GM18867 (cell line): ENCODE measurements around the gene KLF13.

ENCODE experiments used
- ATAC-seq: cut with Tn5 transposase; IDR thresholded peaks from one replicate; pipeline ENCODE4 v1.9.1; 2021; ENCODE audit warnings: mild to moderate bottlenecking, moderate library complexity; ENCODE audit not compliant: unreplicated experiment

KLF13 gene

DNA sequence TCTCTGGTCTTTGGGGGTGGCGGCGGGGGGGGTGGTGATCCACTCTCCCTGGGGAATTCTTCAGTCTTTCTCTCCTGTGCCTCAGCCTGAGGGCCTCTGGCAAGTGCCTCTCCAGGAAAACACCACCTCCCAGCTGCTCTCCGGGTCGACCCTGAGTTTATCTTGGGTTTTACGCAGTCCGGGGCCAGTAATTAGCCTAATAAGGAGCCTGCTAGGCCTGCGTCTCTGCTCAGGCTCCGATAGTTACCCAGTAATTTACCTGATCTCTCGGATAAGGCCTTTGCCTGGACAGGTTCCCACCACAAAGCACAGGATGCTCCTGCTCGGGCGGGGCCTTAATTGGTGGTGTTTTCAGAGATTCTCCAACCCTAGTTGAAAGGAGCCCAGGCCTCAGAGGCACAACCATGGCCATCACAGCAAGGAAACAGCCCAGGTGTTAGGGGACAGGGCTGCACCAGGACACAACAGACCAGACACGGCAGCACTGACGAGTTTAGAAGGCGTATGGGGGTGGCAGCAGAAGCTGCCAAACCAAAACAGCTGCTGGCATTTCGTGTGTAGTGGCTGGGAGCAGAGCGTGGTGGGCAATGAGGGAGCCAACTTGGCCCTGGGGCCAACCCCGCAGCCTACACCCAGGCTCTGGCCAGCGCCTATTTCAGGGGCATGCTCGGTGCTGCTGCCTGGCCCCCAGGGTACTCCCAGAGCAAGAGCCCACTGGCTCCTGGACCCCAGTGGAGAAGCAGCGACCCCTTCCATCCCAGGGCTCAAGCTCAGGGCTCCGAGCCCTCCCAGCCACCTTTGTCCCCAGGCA lies 71.4 kb downstream of the KLF13 start:
- ATAC-seq, result no peak

DNA sequence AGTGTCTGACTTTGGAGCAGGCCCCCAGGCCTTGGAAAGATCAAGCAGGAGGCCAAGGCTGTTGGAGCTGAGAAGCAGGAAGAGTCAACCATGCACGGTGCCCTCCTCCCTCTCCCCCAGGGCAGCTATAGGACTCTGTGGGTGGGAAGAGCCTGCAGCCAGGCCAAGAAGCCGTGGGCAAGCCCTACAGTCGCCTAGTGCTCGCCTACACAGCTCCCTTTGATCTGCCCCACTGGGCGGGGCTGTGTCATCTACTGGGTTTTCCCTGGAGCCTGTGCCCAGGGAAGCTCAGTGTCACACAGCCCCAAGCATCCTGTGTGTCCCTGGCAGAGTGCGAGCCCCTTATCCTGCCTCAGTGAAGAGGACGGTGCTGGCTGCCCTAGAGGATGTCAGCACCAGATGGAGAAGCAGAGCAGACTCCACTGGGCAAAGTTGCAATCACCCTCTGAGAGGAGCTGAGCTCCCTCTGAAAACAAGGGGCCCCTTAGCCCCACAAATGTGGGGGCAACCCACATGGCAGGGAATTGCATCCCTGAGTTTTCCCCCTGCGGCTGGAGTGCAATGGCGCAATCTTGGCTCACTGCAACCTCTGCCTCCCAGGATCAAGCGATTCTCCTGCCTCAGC lies 72.2 kb downstream of the KLF13 start:
- ATAC-seq, result no peak

- ATAC-seq, result no peak
Observed at GRCh38 chr15:31399544-31400171, 73.0 kb downstream of the KLF13 start.

DNA sequence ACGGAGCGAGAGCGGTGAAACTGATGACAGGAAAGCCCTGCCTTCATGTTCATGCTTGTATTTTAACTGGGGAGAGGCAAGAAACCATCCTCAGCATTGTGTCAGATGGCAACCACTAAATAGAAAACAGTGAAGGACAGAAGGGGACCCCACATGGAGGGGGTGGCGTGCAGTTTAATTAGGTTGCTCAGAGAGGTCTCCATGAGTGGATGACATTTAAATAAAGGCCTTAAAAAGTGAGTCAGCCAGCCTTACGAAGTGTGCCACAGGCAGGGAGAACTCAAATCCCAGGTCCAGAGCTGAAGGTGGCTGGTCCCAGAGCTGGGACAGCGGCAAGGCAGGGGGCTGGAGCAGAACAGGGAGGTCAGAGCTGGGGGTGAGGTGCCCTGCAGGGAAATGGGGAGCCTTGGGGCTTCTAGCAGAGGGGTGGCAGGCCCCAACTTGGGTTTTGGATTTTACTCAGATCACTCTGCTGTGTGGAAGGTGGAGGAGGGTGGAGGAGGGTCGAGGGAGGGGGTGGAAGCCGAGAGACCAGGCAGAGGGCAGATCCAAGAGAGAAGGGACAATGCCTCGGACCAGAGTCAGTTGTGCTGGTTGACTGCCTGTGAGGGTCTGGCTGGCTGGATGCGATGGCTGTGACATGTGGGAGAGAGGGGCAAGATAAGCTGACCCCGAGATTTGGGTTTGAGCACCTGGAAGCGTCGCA lies 73.7 kb downstream of the KLF13 start:
- ATAC-seq, result no peak

GRCh38 chr15:31401282-31401681 lies 74.6 kb downstream of the KLF13 start:
- ATAC-seq, result no peak

GRCh38 chr15:31402003-31402402 lies 75.4 kb downstream of the KLF13 start:
- no peak for ATAC-seq

DNA sequence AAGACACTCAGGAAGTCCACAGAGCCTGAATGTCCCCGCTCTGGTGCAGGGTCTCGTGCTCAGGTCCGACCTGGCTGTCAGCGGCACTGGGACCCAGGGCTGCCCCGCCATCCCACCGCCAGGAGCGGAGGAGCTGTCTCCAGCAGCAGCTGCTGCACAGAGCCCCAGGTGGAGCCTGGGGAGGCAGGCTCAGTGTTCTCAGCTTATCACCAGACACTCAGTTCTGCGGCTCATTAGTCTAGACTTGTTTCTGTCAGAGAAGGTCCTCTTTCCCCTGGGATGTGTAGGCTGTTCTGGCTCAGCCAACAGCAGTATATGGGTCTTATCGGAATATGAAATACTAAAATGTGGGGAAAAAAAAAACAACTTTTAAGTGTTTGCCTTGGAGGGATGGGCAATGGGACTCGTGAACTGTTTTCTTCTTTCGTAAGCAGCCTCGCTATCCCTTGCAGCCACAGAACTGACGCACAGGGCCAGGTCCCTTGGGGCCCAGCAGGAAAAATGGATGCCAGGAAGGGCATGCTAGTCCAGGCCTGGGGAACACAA lies 75.9 kb downstream of the KLF13 start:
- no peak for ATAC-seq

DNA sequence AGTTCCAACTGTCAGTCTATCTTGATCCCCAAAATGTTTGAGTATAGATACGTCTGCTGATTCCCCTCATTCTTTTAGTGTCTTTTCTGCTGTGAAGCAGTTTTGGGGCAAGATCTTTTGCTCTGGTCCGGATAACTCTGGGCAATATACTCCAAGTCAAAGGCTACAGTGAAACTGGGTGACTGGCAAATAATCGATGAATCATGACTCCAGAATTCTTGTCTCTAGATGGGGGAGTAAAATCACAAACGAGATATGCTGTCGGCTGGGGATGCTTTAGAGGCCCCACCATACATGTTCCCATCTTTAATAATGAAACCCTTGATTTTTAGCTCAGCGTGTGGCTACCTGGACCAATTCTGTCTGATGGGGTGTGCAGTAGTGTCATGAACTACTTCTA lies 76.5 kb downstream of the KLF13 start:
- ATAC-seq, result no peak

GRCh38 chr15:31403606-31404005 lies 77.0 kb downstream of the KLF13 start:
- ATAC-seq, result no peak

GRCh38 chr15:31404345-31404744 lies 77.7 kb downstream of the KLF13 start:
- no peak for ATAC-seq

DNA sequence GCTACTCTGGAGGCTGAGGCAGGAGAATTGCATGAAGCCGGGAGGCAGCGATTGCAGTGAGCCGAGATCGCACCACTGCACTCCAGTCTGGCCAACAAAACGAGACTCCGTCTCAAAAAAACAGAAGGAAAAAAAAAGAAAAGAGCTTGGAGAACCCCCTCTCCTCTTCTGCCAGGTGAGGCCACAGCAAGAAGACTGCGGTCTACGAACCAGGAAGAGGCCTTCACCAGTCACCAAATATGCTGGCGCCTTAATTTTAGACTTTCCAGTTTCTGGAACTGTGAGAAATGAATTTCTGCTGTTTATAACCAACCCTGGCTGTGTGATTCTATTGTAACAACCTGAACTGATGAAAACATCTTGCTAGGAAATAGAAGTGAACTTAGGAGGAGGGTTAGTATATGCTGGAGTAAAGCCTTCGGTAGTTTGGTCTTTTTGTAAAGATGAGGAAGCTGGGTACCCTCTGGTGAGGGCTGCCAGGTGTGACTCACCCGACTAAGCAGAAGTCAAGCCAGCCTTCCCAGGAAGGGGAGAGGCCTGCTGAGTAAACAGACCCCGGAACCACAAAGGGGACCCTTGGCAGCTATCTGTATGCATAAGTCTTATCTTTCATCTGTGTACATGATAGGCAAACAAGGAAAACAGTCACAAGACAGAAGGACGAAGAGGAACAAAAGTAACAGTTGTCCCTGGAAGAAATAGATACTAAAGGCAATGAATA lies 78.7 kb downstream of the KLF13 start:
- ATAC-seq, result no peak

- ATAC-seq, result no peak
Observed at GRCh38 chr15:31407376-31407775, 80.7 kb downstream of the KLF13 start.

GRCh38 chr15:31407851-31408250 lies 81.2 kb downstream of the KLF13 start:
- ATAC-seq, result no peak

GRCh38 chr15:31408724-31409123 lies 82.1 kb downstream of the KLF13 start:
- no peak for ATAC-seq

DNA sequence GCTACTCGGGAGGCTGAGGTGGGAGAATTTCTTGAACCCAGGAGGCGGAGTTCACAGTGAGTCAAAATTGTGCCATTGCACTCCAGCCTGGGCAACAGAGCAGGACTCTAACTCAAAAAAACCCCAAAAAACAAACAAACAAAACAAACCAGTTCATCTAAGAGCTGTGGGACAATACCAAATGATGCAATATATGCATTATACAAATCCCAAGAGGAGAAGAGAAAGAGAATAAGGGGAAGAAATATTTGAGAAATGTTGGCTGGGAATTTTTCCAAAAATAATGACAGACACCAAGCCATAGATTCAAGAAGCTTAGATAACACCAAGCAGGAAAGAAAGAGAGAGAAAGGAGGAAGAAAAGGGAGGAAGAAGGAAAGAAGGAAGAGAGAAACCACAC lies 82.5 kb downstream of the KLF13 start:
- ATAC-seq, result no peak

DNA sequence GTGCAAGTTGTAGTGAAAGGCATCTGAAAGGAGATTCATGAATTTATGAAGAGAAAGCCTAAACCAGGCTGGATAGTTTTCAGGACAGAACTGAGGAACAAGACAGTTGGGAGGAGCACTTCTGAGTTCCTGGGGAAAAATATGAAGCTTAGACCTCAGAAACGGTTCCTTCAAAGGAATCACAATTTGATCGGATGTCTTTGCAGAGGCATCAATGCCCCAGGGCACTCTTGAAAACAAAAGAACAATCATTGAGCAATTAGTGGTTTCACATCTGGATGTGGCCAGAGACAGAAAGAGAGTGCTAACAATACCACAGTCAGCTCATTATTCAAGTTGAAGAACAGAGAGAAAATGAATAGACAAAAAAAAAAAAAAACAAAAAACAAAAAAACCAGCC lies 86.2 kb downstream of the KLF13 start:
- no peak for ATAC-seq

- no peak for ATAC-seq
Observed at GRCh38 chr15:31415201-31415600, 88.6 kb downstream of the KLF13 start.

DNA sequence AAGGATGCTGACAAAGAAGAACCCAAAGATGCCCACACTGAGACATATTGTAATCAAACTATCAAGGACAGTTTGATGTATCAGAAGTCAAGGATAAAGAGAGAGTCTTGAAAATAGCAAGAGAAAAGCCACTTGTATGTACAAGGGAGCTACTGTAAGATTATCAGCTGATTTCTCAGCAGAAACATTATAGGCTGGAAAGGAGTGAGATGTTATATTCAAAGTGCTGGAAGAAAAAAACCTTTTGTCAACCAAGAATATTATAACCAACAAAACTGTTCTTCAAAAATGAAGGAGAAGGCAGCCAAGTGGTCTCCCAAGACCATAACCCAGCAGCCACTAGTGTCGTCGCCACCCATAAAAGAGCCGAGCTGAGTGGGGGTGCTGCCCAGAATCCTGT lies 93.2 kb downstream of the KLF13 start:
- ATAC-seq, result no peak

DNA sequence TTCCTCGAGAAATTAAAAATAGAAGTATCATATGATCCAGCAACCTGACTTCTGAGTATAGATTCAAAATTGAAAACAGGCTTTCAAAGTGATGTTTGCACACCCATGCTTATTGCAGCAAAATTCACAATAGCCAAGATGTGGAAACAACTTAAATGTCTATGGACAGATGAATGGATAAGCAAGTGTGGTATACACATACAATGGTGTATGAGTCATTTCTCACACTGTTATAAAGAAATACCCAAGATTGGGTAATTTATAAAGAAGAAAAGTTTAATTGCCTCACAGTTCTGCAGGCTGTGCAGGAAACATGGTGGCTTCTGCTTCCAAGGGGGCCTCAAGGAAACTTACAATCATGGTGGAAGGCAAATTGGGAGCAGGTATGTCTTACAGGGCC lies 100.8 kb downstream of the KLF13 start:
- no peak for ATAC-seq
